HG03139 (cell line): ENCODE data around the gene PAPLN.
"Not testable (repeated sequence)": the region's sequence is repeated elsewhere in the genome, so short reads cannot be mapped to it uniquely, and the experiment has no call there.

Source experiments
- ATAC-seq: cut with Tn5 transposase; IDR thresholded peaks from one replicate; pipeline ENCODE4 v1.9.1; 2021; ENCODE audit not compliant: unreplicated experiment

PAPLN gene, protein sequence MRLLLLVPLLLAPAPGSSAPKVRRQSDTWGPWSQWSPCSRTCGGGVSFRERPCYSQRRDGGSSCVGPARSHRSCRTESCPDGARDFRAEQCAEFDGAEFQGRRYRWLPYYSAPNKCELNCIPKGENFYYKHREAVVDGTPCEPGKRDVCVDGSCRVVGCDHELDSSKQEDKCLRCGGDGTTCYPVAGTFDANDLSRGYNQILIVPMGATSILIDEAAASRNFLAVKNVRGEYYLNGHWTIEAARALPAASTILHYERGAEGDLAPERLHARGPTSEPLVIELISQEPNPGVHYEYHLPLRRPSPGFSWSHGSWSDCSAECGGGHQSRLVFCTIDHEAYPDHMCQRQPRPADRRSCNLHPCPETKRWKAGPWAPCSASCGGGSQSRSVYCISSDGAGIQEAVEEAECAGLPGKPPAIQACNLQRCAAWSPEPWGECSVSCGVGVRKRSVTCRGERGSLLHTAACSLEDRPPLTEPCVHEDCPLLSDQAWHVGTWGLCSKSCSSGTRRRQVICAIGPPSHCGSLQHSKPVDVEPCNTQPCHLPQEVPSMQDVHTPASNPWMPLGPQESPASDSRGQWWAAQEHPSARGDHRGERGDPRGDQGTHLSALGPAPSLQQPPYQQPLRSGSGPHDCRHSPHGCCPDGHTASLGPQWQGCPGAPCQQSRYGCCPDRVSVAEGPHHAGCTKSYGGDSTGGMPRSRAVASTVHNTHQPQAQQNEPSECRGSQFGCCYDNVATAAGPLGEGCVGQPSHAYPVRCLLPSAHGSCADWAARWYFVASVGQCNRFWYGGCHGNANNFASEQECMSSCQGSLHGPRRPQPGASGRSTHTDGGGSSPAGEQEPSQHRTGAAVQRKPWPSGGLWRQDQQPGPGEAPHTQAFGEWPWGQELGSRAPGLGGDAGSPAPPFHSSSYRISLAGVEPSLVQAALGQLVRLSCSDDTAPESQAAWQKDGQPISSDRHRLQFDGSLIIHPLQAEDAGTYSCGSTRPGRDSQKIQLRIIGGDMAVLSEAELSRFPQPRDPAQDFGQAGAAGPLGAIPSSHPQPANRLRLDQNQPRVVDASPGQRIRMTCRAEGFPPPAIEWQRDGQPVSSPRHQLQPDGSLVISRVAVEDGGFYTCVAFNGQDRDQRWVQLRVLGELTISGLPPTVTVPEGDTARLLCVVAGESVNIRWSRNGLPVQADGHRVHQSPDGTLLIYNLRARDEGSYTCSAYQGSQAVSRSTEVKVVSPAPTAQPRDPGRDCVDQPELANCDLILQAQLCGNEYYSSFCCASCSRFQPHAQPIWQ

DNA sequence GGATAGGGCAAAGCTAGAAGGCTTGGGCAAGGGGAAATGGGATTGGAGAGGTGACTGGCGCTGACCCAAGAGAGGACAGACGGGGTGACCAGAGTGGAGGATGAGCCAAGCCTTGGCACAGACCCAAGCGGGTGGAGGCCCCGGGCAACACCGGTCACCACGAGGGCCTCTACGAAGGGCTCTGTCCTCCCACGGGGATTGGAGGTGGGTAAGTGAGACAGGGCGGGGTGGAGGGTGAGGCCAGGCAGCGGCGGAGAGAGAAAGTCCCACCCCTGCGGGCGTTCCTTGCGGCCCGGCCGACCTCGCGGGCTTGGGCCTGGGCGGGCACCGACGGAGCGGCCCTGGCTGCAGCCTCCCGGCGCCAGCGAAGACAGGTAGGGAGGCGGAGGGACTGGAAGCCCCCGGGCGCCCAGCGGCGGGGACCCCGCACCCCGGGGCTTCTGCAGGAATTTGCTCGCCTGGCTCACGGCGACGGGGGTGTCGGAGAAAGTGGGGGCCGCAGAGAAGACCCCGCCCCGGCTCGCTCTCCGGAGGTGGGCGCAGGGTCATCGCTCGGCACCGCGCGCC is at the start of gene PAPLN:
TSS of gene PAPLN (plus strand) at position 288 of the 567 bp plus-strand sequence. CDS start 2,273 bp downstream, outside the sequence.
- ATAC-seq: no peak

DNA sequence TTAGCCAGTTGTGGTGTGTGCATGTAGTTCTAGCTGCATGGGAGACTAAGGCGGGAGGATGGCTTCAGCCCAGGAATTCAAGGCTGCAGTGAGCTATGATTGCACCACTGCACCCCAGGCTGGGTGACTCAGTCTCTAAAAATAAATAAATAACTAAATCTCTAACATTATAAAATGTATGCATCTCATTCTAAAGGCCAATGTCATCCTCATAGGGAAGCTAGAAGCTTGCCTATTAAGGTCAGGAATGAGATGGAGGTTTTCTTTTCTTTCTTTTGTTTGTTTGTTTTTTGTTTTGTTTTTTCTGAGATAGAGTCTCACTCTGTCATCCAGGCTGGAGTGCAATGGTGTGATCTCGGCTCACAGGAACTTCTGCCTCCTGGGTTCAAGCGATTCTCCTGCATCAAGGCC is 48.8 kb upstream of the PAPLN start:
- ATAC-seq: no peak

DNA sequence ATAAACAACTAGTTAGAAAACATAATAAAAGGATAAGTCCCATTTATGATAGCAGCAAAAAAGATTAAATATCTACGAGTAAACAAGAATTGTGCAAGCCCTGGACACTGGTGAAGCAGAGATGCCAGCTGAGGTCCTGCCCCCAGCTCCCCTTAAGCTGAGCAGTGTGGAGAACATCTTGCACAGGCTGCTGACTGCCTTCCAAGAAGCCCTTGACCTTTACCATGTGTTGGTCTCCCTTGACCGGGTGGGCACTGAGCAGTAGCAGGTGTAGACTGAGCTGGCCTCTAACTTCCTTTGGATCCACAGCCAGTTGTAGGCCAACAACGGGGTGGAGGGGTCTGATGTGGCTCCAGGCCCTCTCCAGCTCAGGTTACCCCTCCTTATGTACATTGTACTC is 47.7 kb upstream of the PAPLN start:
- ATAC-seq: no peak

DNA sequence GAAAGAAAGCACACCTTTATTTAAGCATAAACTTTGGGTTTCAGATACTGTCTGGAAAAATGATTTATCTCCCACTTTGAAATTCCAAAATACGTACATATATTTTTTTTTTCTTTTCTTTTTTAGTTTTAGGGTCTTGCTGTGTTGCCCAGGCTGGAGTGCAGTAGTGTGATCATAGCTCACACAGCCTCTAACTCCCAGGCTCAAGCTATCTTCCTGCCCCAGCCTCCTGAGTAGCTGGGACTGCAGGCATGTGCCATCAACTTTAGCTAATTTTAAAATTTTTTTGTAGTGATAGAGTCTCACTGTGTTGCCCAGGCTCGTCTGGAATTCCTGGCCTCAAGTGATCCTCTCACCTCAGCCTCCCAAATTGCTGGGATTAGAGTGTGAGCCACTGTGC is 45.9 kb upstream of the PAPLN start:
- no peak for ATAC-seq

DNA sequence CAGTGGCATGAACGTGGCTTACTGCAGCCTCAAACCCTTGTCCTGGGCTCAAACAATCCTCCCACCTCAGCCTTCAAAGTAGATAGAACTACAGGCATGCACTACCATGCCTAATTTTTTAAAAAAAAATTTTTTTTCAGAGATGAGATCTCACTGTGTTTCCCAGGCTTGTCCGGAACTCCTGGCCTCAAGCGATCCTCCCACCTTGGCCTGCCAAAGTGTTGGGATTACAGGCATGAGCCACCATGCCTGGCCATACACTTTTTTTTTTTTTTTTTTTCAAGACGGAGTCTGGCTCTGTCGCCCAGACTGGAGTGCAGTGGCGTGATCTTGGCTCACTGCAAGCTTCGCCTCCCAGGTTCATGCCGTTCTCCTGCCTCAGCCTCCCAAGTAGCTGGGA is 43.0 kb upstream of the PAPLN start:
- not testable (repeated sequence) for ATAC-seq

DNA sequence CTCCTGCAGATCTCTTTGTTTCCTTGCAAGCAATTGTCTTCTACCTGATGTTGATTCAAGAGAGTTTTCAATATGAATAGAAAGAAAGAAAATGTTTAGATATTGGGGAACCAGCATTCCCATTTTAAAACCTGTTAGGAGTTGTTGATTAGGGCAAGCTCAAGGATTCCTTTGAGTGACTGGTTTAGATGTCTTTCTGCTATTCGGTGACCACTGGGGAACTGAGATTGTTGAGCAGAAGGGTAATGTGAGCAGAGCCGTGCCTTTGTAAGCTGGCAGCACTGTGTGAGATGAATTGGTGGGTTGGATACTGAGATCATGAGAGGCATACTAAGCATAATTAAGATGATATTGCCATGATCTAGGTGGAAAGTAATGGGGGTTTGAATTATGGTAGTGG is 39.1 kb upstream of the PAPLN start:
- no peak for ATAC-seq

DNA sequence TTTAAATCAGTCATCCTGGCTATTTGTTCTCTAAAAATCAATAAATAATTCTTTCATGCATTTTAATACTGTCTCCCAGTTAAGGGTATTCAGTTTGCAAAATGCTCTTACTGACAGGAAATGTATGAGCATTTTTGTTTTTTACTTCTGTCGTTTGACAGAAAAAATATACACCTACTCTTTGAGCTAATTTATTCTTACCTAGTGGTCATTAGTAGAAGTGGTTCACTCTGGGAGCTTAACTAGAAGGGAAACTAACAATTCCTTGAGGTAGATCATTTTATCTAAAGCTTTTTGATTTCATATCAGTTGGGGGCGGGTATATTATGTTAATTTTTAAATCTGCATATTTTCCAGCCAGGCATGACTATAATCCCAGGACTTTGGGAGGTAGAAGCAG is 33.8 kb upstream of the PAPLN start:
- ATAC-seq: no peak

DNA sequence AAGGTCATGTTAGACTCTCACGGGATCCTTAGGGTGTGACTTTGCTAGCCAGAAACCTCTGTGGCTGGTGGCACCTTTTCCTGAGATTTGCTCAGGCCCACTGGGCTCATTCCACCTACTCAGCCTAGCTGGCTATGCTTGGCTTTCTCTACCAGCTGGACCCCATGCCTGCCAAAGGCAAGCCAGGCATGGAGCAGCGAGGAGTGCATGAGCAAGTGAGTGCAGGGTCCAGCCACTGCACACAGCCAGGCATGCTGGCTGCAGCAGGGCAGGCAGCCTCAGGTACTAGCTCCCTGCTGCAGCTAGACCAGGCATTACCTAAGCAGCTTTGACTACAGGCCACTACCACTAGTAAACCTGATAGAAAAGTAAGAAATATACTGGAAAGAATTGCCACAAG is 29.7 kb upstream of the PAPLN start:
- ATAC-seq: no peak

DNA sequence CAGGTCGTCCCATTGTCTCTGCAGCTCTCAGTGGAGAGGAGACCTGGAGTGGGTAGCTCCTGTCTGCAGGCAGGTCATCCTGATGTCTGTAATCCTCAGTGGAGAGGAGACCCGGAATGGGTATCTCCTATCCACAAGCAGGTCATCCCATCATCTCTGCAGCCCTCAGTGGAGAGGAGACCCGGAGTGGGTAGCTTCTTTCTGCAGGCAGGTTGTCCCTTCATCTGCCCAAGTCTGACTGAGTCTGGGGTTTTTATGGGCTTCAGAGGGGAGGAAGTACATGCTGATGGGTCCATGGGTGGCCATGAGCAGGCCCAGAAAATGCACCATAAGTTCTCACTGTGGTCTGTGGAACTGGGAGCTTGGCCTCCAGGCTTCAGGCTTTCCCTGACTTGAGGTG is 28.9 kb upstream of the PAPLN start:
- no peak for ATAC-seq

DNA sequence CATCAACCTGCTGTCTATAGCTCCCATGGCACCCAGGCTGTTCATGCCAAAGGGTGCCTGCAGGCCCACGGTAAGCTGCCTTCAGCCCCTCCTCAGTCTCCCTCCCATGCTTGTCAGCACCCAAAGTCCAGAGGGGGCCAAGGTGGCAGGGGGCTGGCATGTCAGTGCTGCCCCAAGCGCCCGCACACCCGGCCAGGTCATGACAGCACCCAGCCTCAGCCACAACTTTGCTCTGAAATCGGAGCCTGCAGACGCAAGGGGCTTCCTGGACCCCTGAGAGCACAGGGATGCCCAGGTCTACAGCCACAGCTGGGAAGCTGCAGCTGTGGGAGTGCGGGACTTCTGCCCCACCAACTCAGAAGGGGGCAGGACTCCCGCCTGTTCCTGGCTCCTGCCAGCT is 28.5 kb upstream of the PAPLN start:
- no peak for ATAC-seq

DNA sequence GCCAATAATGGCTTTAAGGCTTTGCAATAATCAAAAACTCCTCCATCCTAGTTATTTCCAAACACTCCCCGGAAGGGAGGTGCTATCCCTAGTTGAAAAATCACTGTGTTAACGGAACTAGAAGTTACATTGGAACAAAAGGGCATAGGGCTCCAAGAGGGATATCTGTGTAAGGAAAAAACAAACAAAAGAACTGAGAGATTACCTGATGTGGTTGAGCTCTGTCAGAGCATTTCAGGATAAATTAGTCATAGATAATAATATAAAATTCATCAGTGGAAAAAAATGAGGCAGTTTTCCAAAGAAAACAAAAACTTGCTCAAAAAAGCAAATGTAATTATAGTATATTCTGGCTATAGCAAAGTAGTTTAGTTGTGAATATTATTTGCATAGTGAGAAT is 27.4 kb upstream of the PAPLN start:
- no peak for ATAC-seq

DNA sequence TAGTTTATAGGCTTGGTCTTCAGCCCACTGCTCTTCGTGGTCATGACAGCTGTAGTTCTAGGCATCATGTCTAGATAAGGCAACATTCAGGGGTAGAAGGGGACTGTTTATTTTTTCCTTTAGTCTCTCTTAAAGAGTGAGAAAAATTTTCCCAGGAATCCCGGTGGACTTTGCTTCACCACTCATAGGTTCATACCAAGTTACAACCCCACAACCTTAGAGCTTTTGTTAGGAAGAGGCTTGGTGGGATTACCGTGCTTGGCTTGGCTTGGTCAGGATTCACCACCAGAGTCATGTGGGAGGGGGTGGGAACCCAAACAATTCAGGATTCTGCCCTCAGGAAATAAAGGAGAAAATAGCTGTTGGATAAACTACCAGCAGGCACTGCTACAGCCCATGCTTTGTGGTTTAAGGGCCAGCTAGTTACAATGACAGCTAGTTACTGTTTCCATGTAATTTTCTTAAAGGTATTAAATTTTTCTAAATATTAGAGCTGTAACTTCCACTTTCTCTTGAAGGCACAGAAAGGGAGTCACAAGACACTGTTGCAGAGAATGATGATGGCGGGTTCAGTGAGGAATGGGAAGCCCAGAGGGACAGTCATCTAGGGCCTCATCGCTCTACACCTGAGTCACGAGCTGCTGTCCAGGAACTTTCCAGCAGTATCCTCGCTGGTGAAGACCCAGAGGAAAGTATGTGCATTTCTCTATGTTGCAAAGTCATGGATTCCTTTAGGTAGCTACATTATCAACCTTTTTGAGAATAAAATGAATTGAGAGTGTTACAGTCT is 25.9 kb upstream of the PAPLN start:
- ATAC-seq: no peak

DNA sequence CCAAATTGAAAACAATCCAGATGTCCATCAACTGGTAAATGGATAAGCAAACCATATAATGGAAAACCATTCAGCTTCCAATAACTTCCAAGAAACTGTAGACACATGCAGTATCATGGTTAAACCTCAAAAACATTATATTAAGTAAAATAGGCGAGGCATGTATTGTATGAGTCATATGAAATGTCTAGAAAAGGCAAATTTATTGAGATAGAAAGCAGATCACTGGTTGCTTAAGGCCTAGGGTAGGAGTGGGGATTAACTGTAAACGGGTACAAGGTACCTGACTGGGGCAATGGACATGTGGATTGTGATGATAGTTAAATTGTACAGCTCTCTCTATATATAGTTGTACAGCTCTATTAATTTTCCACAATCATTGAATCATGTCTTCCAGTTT is 21.3 kb upstream of the PAPLN start:
- no peak for ATAC-seq

DNA sequence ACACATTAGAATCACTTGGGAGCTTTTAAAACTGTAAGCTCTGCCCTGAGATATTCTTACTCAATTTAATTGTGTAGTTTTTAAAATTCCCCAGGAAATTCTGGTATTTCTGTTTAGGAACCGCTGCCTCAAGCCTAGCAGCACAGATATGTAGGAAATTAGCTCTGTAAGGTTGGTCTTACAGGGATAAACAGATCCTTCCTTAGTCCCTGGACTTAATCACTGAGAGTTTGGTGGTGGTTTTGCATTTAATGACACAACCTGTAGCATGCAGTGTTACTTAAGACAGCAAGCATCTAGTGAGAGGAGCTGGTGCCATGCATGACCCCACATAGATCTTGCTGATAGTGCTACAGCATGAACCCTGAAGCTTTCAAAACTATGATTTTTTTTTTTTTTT is 19.9 kb upstream of the PAPLN start:
- ATAC-seq: no peak

DNA sequence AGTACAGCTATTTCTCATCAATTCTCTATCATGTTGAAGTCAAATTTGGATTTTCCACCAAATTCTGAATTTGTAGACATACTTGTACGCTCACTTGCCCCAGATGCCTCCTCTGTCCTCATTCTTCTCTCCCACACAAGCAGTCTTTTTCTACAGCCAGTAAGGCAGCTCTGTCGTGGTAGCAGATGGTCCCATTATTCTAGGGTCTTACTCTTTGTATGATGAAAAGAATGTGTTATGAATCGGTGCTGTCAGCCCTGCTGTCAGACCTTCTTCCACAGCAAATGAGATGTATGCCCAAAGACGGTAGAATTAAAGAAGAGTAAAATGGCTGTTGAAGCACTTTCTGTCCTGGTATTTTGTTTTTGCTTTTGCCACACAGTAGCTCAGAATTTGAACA is 17.2 kb upstream of the PAPLN start:
- ATAC-seq: no peak

DNA sequence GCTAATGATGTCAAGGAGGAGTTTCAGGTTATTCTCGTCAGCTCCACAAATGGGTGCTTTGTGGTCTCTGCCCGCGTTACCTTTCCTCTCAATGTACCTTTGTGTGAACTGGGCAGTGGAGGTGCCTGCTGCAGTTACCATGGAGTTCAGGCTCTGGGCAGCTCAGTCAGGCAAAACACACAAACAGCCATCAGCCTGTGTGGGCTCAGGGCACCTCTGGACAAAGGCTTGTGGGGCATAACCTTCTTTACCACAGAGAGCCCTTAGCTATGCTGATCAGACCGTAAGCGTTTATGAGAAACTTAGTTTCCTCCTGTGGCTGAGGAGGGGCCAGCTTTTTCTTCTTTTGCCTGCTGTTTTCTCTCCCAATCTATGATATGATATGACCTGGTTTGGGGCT is 16.7 kb upstream of the PAPLN start:
- no peak for ATAC-seq

DNA sequence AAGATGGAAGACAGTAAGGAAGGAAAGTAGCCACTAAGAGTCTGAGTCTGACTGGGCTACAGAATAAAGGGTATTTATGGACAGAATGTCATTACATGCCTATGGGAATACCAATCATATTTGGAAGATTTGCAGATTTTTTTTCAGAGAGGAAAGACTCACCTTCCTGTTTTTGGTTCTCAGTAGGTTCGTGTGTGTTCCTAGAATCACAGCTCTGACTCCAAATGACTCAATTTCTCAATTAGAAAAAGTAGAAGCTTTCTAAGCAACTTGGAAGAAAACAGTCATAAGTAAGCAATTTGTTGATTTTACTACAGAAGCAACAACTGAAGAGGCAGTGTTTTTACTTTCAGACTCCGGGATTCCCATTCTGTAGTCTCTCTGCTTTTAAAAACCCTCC is 15.4 kb upstream of the PAPLN start:
- no peak for ATAC-seq

DNA sequence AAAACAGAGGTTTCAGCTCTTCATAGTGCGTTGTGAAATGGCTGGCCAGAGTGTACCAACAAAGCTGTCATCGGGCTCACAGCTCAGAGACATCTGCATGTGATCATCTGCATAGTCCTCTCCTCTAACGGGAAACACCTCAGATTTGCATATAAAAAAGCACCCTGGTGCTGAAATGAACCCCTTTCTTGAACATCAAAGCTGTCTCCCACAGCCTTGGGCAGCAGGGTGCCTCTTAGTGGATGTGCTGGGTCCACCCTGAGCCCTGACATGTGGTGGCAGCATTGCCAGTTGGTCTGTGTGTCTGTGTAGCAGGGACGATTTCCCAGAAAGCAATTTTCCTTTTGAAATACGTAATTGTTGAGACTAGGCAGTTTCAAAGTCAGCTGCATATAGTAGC is 14.3 kb upstream of the PAPLN start:
- no peak for ATAC-seq

DNA sequence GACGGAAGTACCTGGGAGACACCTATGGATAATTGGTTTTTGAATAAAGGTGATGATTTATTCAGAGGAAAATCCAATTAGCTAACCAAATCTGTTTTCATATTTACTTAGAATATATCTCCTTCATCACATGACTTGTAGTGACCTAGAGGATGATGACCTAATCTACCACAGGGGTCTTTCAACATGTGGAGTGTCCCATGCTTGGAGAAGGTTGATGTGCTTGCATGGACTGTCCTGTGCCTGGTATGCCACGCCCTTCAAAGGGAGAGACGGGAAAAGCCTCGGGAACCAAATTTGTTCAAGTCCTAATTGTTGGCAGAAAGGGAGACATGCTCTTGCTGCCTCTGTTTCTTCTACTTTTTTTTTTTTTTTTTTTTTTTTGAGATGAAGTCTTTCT is 11.8 kb upstream of the PAPLN start:
- no peak for ATAC-seq
